WTC11 (cell line): ENCODE measurements around the gene SLC8A1. TPM values are rescaled to one million over a fixed set of nuclear protein-coding genes. Genes with fewer than 3 reads are reported as not detected.

Source experiments
- ATAC-seq: fragments of 200-7000 bp; cut with Tn5 transposase; 2 replicates; pipeline ENCODE4 v1.10.0; 2021; ENCODE audit warnings: mild to moderate bottlenecking, moderate library complexity
- Bru-seq: library from RNA; stranded (reverse); fragments of 400-500 nt; gene quantifications from one replicate; lab custom pipeline; 2021; lab: Mats Ljungman, UMichigan
- CTCF ChIA-PET: fragments of 300-600 bp; sonication (Branson Sonifier 250); formaldehyde crosslinking; loops from one replicate; lab custom pipeline; 2021; ENCODE audit warnings: antibody characterized with exemption; lab: Charles Lee
- POLR2A ChIA-PET: fragments of 350-600 bp; sonication (Branson Sonifier 250); formaldehyde crosslinking; loops from one replicate; lab custom pipeline; 2021; ENCODE audit warnings: antibody characterized with exemption; lab: Charles Lee
- DNase-seq: peaks from one replicate; pipeline ENCODE4 v3.0.0; 2021; ENCODE audit warnings: low spot score
- H3K27ac Mint-ChIP-seq: 2 replicates; pipeline ENCODE4 v1.8.0; 2021; ENCODE audit warnings: mixed read lengths
- H3K27me3 Mint-ChIP-seq: 2 replicates; pipeline ENCODE4 v1.8.0; 2021; ENCODE audit warnings: low read depth, mild to moderate bottlenecking, moderate library complexity, mixed read lengths
- H3K36me3 Mint-ChIP-seq: 2 replicates; pipeline ENCODE4 v1.8.0; 2021; ENCODE audit warnings: mixed read lengths
- H3K4me1 Mint-ChIP-seq: 2 replicates; pipeline ENCODE4 v1.8.0; 2022; ENCODE audit warnings: mixed read lengths
- H3K4me3 Mint-ChIP-seq: 2 replicates; pipeline ENCODE4 v1.8.0; 2021; ENCODE audit warnings: mild to moderate bottlenecking, moderate library complexity, mixed read lengths
- H3K9me3 Mint-ChIP-seq: 2 replicates; pipeline ENCODE4 v1.8.0; 2021; ENCODE audit warnings: mixed read lengths
- ELF4 ChIP-seq: sonication (generic); formaldehyde crosslinking; IDR thresholded peaks from 2 replicates; pipeline ENCODE4 v1.8.1; 2022; ENCODE audit warnings: low read depth, mild to moderate bottlenecking, moderate library complexity, missing genetic modification reagents
- EMX1 ChIP-seq: fragments of 250-450 bp; sonication (Bioruptor Pico); IDR thresholded peaks from 2 replicates; pipeline ENCODE4 v1.8.0; 2021; ENCODE audit warnings: mild to moderate bottlenecking
- FOXK1 ChIP-seq: sonication (generic); formaldehyde crosslinking; IDR thresholded peaks from 2 replicates; pipeline ENCODE4 v1.8.0; 2022; ENCODE audit warnings: mild to moderate bottlenecking, moderate library complexity, missing genetic modification reagents
- FOXP1 ChIP-seq: sonication (generic); formaldehyde crosslinking; IDR thresholded peaks from 2 replicates; pipeline ENCODE4 v1.8.0; 2022; ENCODE audit warnings: missing genetic modification reagents, mild to moderate bottlenecking, moderate library complexity, borderline replicate concordance
- GRHL2 ChIP-seq: fragments of 250-450 bp; sonication (Bioruptor Pico); IDR thresholded peaks from 2 replicates; pipeline ENCODE4 v1.8.0; 2022; ENCODE audit warnings: mild to moderate bottlenecking, moderate library complexity; ENCODE audit not compliant: insufficient replicate concordance, severe bottlenecking
- HMGA2 ChIP-seq: fragments of 250-450 bp; sonication (Bioruptor Pico); IDR thresholded peaks from 2 replicates; pipeline ENCODE4 v1.4.0; 2021; ENCODE audit warnings: mild to moderate bottlenecking, moderate library complexity
- NFYB ChIP-seq: sonication (generic); formaldehyde crosslinking; conservative IDR thresholded peaks from 2 replicates; pipeline ENCODE4 v1.8.0; 2022; ENCODE audit warnings: low read depth, missing genetic modification reagents
- PRRX2 ChIP-seq: fragments of 250-450 bp; sonication (Bioruptor Pico); IDR thresholded peaks from 2 replicates; pipeline ENCODE4 v1.8.0; 2021; ENCODE audit warnings: mild to moderate bottlenecking
- RELA ChIP-seq: sonication (generic); formaldehyde crosslinking; IDR thresholded peaks from 2 replicates; pipeline ENCODE4 v1.8.1; 2022; ENCODE audit warnings: missing genetic modification reagents, mild to moderate bottlenecking, borderline replicate concordance
- ZNF138 ChIP-seq: sonication (generic); formaldehyde crosslinking; conservative IDR thresholded peaks from 2 replicates; pipeline ENCODE4 v1.8.1; 2022; ENCODE audit warnings: mild to moderate bottlenecking, moderate library complexity, missing genetic modification reagents
- ZNF416 ChIP-seq: fragments of 250-450 bp; sonication (Bioruptor Pico); IDR thresholded peaks from 2 replicates; pipeline ENCODE4 v1.9.0; 2021; ENCODE audit warnings: mild to moderate bottlenecking, inconsistent platforms
- long read RNA-seq, 3 experiments: library from RNA in 1 of 3; library from capped mRNA in 1 of 3; library from polyadenylated mRNA in 1 of 3; unstranded in 2 of 3; stranded (forward) in 1 of 3; transcript quantifications; one replicate each; pipeline ENCODE4 v2.0.0, GENCODE V29; 2021
- total RNA-seq: library from RNA; stranded (reverse); gene quantifications from 3 replicates; pipeline ENCODE4 v1.2.3, GENCODE V29; 2021
- TF ChIP-seq, protein P1 (sequence below): sonication (generic); formaldehyde crosslinking; IDR thresholded peaks from 2 replicates; pipeline ENCODE4 v1.8.1; 2023; ENCODE audit warnings: mild to moderate bottlenecking, moderate library complexity, missing genetic modification reagents
- TF ChIP-seq, protein P2 (sequence below): sonication (generic); formaldehyde crosslinking; IDR thresholded peaks from 2 replicates; pipeline ENCODE4 v1.8.1; 2022; ENCODE audit warnings: mild to moderate bottlenecking, moderate library complexity, missing genetic modification reagents
- TF ChIP-seq, protein P3 (sequence below): sonication (generic); formaldehyde crosslinking; IDR thresholded peaks from 2 replicates; pipeline ENCODE4 v1.8.1; 2022; ENCODE audit warnings: missing genetic modification reagents, borderline replicate concordance
- TF ChIP-seq, protein P4 (sequence below): fragments of 250-450 bp; sonication (Bioruptor Pico); conservative IDR thresholded peaks from 2 replicates; pipeline ENCODE4 v1.9.0; 2021; ENCODE audit warnings: mild to moderate bottlenecking
- TF ChIP-seq, protein P5 (sequence below): sonication (generic); formaldehyde crosslinking; IDR thresholded peaks from 2 replicates; pipeline ENCODE4 v1.8.0; 2022; ENCODE audit warnings: mild to moderate bottlenecking, missing genetic modification reagents
- TF ChIP-seq, protein P6 (sequence below): sonication (generic); formaldehyde crosslinking; IDR thresholded peaks from 2 replicates; pipeline ENCODE4 v1.8.0; 2022; ENCODE audit warnings: mild to moderate bottlenecking, missing genetic modification reagents
- TF ChIP-seq, protein P7 (sequence below): sonication (generic); formaldehyde crosslinking; IDR thresholded peaks from 2 replicates; pipeline ENCODE4 v1.8.1; 2023; ENCODE audit warnings: mild to moderate bottlenecking, missing genetic modification reagents, moderate library complexity
- TF ChIP-seq, protein P8 (sequence below): sonication (generic); formaldehyde crosslinking; conservative IDR thresholded peaks from 2 replicates; pipeline ENCODE4 v1.8.1; 2023; ENCODE audit warnings: mild to moderate bottlenecking, low read depth, missing genetic modification reagents, moderate library complexity

The SLC8A1 gene
- total RNA-seq: 1.4 to 2.6 TPM (median 1.7 TPM) in 3 replicates
- Bru-seq, nascent RNA: percentile 24 among the genes with signal in this experiment
- long read RNA-seq, experiment 1, partial matches to known transcripts: 1 of 1 reads
- long read RNA-seq, experiment 1, other reads (novel, unspliced or antisense): 0 of 1 reads
- long read RNA-seq, experiment 2, partial matches to known transcripts: 1 of 1 reads
- long read RNA-seq, experiment 2, other reads (novel, unspliced or antisense): 0 of 1 reads
- long read RNA-seq, experiment 3: 0 reads

DNA sequence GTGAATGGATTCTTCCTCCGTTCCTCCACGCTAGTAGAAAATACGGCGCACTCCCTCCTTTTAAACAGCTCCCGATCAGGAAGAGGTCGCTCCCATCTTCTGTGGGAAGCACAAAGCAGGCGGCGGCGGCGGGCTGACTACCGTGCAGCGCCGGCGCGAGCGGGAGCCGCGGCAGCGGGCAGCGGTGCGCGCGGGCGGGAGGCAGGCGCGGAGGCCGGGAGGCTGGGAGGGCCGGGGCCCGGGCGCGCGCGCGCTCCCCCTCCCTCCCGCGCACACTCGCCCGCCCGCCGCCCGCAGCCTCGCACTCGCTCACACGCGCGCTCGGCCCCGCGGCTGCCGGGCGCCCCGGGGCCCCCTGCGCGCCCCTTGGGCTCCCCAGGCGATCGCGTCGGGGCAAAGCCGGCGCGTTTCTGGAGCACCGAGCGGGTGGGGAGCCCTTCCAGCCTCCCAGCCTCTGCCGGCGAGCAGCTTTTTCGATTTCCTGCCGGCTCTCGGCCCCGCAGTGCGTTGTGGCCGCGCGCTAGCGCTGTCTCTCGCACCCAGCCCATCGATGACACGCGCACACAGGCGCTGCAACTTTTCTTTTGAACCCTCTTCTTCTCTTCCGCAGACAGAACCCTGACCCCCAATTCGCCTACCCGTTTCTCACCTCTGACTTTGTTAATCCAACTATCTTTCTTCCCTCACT, at the start of gene SLC8A1:
Gene SLC8A1, minus strand, starts transcription at position 173 of the 688 bp plus-strand sequence.
- no peak within 1 kb of the TSS for H3K27ac Mint-ChIP-seq
- no peaks in the 10 kb centered on the region for H3K36me3 Mint-ChIP-seq
- peak; percentile 52 for ATAC-seq
- H3K4me1 Mint-ChIP-seq: peaks cover 49% of the 10 kb centered on the region
- TF ChIP-seq EMX1 (CRISPR knock-in tag) (no peak), FOXP1 (peak; percentile 26; the same call in 1 of the 2 replicates), ELF4 (CRISPR knock-in tag) (no peak), HMGA2 (CRISPR knock-in tag) (no peak)
- TF ChIP-seq, protein P1, sequence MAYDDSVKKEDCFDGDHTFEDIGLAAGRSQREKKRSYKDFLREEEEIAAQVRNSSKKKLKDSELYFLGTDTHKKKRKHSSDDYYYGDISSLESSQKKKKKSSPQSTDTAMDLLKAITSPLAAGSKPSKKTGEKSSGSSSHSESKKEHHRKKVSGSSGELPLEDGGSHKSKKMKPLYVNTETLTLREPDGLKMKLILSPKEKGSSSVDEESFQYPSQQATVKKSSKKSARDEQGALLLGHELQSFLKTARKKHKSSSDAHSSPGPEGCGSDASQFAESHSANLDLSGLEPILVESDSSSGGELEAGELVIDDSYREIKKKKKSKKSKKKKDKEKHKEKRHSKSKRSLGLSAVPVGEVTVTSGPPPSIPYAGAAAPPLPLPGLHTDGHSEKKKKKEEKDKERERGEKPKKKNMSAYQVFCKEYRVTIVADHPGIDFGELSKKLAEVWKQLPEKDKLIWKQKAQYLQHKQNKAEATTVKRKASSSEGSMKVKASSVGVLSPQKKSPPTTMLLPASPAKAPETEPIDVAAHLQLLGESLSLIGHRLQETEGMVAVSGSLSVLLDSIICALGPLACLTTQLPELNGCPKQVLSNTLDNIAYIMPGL (CRISPR knock-in tag): 0 out of 2 replicates have a peak, but pooled peaks have one; percentile 6
- TF ChIP-seq, protein P2, sequence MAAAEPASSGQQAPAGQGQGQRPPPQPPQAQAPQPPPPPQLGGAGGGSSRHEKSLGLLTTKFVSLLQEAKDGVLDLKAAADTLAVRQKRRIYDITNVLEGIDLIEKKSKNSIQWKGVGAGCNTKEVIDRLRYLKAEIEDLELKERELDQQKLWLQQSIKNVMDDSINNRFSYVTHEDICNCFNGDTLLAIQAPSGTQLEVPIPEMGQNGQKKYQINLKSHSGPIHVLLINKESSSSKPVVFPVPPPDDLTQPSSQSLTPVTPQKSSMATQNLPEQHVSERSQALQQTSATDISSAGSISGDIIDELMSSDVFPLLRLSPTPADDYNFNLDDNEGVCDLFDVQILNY (CRISPR knock-in tag): no peak
- TF ChIP-seq, protein P3, sequence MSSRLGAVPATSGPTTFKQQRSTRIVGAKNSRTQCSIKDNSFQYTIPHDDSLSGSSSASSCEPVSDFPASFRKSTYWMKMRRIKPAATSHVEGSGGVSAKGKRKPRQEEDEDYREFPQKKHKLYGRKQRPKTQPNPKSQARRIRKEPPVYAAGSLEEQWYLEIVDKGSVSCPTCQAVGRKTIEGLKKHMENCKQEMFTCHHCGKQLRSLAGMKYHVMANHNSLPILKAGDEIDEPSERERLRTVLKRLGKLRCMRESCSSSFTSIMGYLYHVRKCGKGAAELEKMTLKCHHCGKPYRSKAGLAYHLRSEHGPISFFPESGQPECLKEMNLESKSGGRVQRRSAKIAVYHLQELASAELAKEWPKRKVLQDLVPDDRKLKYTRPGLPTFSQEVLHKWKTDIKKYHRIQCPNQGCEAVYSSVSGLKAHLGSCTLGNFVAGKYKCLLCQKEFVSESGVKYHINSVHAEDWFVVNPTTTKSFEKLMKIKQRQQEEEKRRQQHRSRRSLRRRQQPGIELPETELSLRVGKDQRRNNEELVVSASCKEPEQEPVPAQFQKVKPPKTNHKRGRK: 0 out of 2 replicates have a peak, but pooled peaks have one; percentile 57
- TF ChIP-seq, protein P4, sequence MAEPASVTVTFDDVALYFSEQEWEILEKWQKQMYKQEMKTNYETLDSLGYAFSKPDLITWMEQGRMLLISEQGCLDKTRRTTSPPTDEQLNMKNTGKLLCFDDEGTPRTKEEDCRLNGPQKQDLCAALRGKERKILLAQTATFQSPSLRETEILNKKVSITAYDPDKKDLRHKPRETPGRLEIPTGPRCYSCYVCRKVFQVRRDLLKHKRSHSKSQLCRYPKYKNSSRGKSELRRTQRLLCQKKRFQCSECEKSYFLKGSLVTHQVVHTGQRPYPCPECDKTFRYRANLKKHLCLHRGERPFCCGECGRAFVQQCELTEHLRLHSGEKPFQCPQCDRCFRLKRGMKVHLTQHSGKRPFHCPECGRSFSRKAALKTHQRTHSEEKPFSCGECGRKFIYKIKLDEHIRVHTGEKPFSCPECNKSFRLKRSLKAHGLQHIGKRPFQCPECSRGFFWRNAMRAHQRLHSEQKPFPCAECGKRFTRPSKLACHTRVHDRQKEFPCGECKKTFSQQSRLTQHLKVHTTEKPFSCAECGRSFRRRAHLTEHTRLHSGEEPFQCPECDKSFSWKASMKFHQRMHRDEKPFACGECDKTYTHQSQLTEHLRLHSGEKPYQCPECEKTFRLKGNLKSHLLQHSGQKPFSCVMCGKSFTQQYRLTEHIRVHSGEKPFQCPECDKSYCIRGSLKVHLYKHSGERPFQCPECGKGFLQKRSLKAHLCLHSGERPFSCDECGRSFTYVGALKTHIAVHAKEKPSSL: no peak
- TF ChIP-seq, protein P5, sequence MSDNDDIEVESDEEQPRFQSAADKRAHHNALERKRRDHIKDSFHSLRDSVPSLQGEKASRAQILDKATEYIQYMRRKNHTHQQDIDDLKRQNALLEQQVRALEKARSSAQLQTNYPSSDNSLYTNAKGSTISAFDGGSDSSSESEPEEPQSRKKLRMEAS: peak; percentile 56; the same call in 1 of the 2 replicates
- no peaks in the 10 kb centered on the region for H3K9me3 Mint-ChIP-seq
- ChIA-PET CTCF (interaction anchor here (1.0 to 1.8 kb wide), 2 partner anchors 34 to 36 kb away, joined by 3 to 5 read pairs; no protein-coding TSS in a partner anchor), POLR2A (no interaction called here)
- H3K27me3 Mint-ChIP-seq: peaks cover 47% of the 10 kb centered on the region
- peak; percentile 38 for DNase-seq
- H3K4me3 Mint-ChIP-seq: peak within 1 kb of the TSS; percentile 91

DNA sequence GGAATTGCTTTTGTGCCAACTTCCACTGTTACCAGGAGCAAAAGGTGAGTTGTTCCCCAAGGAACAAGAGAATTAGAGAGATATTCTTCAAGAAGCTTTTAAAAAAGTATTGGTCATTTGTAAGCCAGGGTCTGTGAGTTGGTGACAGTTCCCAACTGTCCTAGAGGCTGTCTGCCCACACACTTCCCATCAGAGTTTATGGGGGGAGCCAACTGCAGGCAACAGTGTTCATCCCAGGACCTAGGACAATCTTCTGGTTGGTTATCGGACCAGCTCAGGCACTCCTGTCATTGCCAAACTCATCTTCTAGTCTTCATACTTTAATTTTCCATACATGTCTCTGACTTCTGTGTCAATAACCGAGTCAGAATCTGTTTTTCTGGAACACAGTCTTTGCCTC, 47.5 kb upstream of the SLC8A1 start:
- ATAC-seq (no peak), DNase-seq (no peak)
- Mint-ChIP-seq H3K36me3 (no peaks in the 10 kb centered on the region), H3K9me3 (no peaks in the 10 kb centered on the region), H3K27ac (no peak overlapping the region), H3K4me1 (peaks cover 12% of the 10 kb centered on the region), H3K4me3 (no peak overlapping the region), H3K27me3 (no peaks in the 10 kb centered on the region)
- ChIA-PET CTCF (interaction anchor here (0.5 to 1.5 kb wide), 2 partner anchors 12 to 13 kb away, joined by 3 read pairs; no protein-coding TSS in a partner anchor), POLR2A (no interaction called here)
- no peak for TF ChIP-seq PRRX2 (CRISPR knock-in tag)
- TF ChIP-seq FOXP1: no peak
- no peak for TF ChIP-seq ZNF138 (CRISPR knock-in tag)
- TF ChIP-seq ELF4 (CRISPR knock-in tag): no peak
- TF ChIP-seq, protein P6, sequence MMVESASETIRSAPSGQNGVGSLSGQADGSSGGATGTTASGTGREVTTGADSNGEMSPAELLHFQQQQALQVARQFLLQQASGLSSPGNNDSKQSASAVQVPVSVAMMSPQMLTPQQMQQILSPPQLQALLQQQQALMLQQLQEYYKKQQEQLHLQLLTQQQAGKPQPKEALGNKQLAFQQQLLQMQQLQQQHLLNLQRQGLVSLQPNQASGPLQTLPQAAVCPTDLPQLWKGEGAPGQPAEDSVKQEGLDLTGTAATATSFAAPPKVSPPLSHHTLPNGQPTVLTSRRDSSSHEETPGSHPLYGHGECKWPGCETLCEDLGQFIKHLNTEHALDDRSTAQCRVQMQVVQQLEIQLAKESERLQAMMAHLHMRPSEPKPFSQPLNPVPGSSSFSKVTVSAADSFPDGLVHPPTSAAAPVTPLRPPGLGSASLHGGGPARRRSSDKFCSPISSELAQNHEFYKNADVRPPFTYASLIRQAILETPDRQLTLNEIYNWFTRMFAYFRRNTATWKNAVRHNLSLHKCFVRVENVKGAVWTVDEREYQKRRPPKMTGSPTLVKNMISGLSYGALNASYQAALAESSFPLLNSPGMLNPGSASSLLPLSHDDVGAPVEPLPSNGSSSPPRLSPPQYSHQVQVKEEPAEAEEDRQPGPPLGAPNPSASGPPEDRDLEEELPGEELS (CRISPR knock-in tag): no peak
- TF ChIP-seq, protein P7, sequence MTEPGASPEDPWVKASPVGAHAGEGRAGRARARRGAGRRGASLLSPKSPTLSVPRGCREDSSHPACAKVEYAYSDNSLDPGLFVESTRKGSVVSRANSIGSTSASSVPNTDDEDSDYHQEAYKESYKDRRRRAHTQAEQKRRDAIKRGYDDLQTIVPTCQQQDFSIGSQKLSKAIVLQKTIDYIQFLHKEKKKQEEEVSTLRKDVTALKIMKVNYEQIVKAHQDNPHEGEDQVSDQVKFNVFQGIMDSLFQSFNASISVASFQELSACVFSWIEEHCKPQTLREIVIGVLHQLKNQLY (CRISPR knock-in tag): no peak
- TF ChIP-seq, protein P5: no peak
- TF ChIP-seq RELA (CRISPR knock-in tag): no peak
- TF ChIP-seq NFYB (CRISPR knock-in tag): no peak
- TF ChIP-seq GRHL2 (CRISPR knock-in tag): no peak
- TF ChIP-seq FOXK1 (CRISPR knock-in tag): no peak
- TF ChIP-seq ZNF416 (CRISPR knock-in tag): no peak
- TF ChIP-seq, protein P8, sequence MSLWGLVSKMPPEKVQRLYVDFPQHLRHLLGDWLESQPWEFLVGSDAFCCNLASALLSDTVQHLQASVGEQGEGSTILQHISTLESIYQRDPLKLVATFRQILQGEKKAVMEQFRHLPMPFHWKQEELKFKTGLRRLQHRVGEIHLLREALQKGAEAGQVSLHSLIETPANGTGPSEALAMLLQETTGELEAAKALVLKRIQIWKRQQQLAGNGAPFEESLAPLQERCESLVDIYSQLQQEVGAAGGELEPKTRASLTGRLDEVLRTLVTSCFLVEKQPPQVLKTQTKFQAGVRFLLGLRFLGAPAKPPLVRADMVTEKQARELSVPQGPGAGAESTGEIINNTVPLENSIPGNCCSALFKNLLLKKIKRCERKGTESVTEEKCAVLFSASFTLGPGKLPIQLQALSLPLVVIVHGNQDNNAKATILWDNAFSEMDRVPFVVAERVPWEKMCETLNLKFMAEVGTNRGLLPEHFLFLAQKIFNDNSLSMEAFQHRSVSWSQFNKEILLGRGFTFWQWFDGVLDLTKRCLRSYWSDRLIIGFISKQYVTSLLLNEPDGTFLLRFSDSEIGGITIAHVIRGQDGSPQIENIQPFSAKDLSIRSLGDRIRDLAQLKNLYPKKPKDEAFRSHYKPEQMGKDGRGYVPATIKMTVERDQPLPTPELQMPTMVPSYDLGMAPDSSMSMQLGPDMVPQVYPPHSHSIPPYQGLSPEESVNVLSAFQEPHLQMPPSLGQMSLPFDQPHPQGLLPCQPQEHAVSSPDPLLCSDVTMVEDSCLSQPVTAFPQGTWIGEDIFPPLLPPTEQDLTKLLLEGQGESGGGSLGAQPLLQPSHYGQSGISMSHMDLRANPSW: no peak
